Endometrium (tissue), 2 donors: ENCODE measurements around the gene PDE9A.

Experiments
- FAIRE-seq: peaks from 2 replicates; lab custom pipeline; 2012; peaks lifted over from hg19 to GRCh38; lab: Jason Lieb, UNC
- donor health status: control.
- donor health status: control.

The PDE9A gene

DNA sequence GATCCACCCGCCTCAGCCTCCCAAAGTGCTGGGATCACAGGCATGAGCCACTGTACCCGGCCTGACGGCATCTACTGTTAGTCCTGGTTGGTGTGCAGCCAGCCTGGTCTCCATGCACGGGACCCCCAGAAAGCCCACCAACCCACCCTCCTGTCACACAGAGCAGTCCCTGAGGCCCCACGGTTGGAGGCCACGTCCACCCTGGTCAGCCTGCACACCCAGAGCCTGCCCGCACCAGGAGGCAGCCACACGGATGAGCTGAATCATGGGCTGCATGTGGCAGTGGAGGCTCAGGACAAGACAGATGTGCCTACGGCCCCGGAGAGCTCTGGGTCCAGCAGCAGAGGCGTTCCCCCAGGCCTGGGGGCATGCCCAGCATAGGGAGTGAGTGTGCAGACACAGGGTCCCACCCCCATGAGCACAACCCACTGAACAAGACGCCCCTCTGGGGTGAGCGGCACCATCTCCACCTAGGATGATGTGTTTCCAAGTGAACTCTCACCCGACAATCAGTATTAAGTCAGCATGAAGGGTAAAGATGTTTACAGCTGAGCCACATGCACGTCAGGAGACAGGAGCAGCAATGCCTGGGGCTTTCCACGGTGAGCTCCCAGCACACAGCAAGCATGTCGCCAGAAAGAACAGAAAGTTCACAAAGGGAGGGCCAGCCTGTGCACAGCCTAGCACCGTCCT lies 123.8 kb downstream of the PDE9A start:
- no peak for FAIRE-seq

DNA sequence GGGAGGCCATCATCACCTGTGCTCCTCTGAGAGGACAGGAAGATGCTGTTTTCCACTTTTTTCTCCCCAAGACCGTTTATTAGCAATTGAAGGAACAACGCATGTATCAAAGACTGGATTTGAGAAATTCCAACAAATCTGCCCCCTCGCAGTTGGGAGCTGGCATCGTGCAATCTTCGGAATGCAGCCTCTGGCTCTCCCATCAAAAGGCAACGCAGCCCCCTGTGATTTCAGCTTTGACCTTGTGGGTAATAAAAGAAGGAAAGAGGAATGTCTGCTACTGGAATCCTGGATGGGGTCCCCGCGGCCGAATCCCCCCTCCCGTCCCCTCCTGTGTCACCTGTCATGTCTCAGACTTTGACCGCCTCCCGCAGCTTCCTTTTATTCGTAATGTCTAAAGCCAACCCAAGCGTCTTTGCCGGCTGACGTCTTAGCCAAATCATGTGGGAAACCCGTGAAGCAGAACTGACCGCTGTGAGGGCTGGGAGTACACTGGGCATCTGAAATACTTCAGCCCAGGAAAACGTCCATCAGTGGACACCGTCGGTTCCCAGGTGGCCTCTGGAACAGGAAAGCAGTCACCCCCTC lies 124.4 kb downstream of the PDE9A start:
- FAIRE-seq = no peak

DNA sequence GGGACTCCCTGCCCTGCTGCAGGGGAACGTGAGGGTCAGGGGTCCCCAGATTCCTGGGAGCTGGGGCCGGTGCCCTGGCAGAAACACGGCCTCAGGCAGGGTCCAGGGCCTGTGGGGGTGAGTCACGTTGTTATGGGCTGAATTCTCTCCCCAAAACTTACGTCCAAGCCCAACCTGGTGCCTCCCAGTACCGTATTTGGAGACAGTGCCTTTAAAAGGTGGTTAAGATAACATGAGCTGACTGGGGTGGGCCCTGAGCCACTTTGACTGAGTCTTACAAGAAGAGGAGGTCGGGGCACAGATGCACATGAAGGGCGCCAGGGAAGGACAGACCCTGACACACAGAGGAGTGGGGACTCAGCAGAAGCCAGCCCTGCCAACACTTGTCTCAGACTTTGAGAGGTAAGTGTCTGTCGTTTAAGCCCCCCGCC lies 126.0 kb downstream of the PDE9A start:
- no peak for FAIRE-seq

DNA sequence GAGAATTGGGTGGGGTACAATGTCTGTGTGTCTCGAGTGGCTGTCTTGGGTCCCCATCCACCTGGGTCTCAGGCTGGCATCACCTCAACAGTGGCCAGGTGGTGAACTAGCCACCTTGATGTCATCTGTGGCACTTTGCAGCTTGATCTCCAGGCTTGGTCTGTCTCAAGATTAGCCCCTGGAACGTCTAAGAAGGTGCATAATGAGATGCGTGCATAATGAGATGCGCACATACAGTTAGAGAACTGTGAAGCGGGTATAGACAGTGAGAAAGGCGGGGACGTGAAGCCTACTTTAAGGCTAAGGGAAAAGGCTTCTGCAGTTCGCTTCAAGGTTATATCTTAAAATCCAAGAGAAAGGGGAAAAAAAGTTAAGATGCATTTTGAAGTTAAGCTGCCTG lies 127.2 kb downstream of the PDE9A start:
- FAIRE-seq = no peak

DNA sequence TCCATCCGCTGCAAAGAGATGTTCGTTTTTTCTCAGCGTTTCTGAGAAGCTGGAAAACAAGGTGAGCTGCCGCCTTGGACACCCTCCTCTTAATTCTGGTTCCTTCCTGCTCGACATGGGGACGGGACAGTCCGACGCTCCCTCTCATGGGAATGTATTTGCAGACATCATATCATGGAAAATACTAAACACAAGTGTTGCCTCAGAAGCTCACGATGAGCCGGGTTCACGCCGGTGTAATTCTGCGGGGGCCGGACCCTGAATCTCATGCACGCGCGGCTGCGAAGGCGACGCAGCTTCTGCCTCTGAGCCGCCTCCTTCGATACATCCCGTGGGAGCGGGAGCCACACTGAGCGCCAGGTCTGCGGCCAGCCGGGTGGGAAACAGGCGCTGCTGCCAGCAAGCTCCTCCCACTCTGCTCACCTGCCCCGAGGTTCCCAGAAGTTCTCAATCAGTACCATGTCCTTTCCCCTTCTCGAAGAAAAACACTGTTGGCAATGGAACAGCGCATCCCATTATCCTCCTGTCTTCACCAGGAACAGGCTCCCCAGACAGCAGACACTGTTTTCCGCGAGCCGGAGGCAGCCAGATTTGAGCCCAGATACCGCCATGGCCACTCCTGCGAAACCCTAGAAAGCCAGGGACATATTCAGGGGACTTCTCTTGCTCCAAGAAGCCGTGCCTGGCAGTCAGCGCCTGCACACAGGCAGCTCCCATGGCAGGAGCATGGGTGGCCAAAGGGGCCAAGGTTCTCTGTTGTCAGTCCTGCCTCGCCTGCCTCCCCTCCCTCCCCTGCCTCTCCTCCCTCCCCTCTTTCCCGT lies 127.9 kb downstream of the PDE9A start:
- FAIRE-seq = no peak

DNA sequence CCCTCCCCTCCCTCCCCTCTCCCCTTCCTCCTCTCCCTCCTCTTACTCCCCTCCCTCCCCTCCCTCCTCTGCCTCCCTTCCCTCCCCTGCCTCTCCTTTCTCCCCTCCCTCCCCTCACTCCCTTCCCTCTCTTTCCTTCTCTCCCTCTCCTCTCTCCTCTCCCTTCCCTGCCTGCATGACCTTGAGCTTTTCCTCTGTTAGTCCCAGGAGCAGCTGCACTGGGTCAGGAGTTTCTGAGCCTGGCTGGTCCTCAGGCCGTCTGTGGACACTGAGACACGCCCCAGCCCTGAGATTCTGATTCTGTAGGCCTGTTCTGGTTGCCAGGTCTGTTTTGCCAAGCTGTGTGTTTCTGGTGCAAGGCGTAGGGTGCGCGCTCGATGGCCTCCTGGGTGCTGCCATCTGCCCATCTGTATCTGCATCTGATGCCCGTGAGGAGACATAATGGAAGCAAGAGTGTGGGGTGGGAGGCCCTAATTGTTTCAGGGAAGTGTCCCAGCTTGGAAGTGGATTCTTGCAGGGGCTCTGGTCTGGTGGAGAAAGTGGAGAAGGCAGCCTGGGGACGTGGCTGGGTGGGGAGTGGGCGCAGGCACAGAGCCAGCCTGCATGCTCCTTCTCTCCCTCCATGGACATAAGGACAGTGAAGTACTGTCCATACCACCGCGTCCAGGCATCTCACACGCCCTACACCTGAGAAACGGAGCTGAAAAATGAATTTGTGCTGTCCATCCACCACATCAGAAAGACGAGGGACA lies 128.7 kb downstream of the PDE9A start:
- no peak for FAIRE-seq

DNA sequence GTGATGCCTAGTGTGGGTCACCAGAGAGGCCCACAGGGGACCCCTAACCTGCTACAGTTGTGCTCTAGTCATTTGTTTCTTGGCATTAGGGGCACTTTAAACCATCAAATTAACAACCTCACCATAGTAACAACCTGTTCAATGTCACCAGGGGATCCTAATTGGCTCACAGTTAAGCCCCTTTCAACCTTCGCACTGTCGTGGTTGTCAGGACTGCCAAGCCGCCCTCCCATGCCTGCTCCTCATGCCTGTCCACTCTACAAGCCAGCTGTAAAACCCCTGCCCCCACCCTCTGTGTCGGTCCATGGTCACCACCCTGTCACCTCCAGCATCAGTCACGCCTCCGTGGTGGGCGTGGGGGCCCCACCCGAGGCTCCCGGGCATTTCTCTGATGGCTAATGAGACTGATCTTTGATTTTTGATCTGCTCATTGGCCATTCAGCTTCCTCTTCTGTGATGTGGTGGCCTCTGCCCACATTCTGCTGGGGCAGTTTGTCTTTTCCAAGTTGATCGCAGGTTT lies 129.4 kb downstream of the PDE9A start:
- no peak for FAIRE-seq

DNA sequence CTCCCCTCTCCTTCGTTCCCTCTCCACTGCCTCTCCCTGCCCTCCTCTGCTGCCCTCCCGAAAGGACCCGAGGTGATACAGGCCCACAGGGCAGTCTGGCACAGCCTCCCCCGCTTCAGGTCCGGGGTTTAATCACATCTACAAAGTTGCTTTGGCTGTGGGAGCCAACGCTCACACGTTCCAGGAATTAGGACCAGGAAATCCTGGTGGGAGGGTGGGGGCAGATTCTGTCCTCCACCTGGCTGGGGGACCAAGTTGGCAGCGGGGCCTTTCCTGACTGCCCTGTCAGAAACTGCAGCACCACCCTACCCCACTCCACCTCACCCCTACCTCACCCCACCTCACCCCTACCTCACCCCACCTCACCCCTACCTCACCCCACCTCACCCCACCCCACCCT lies 130.9 kb downstream of the PDE9A start:
- no peak for FAIRE-seq

DNA sequence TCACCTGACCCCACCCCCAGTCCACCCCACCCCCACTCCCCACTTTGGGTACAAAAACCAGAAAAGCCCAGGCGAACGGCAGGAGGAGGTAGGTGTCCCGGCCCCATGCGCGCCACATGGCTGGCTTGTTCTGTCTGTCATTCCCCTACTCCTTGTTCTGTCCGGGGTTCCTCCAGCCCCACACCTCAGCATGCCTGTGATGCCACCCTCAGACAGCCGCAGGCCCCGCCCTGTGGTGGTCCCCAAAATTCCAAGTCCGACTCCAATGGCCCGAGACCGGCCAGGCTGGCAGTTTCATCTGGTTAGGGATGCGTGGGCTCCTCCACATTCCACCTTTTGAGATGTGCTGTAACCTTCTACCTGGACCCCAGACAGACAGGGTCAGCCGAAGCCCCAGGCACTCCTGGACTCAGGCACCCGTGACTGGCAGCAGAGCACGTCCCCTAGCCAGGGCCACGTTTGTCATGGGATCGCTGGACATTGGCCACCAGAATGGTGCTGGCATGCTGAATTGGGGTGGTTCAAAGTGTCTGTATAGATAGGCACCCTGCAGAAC lies 131.6 kb downstream of the PDE9A start:
- FAIRE-seq = no peak

DNA sequence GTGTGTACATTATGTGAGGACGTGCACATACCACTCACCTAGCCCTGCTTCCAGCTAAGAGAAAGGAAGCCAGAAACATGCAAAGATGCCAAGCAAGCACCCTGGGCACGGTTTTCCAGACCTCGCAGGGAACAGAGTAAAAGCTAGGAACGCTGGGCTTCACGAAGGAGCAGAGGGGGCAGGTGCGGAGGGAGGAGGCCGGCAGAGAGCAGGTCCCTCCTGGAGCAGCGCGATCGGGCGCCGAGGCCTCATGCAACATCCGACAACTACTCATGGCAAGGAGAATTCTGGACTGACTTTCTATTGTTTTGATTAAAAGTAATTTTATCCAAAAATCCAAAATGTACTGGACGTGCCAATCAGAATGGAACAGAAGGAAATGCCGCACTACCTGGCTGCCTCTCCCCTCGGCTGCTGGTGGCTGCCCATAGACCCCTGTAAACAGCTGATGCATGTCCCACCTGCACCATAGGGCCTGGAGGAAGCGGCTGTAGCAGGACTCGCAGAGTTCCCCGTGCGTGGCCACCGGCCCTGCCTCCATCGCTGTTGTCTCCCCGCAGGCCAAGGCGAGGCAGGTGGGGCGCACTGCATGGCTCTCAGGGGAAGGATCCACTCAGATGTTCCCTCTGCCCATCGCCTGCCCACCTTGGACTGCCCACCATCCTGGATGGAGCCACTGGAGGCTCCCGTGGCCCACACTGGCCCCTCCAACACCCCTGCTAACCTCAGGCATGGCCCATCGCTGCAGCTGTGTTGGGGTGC lies 132.4 kb downstream of the PDE9A start:
- no peak for FAIRE-seq

DNA sequence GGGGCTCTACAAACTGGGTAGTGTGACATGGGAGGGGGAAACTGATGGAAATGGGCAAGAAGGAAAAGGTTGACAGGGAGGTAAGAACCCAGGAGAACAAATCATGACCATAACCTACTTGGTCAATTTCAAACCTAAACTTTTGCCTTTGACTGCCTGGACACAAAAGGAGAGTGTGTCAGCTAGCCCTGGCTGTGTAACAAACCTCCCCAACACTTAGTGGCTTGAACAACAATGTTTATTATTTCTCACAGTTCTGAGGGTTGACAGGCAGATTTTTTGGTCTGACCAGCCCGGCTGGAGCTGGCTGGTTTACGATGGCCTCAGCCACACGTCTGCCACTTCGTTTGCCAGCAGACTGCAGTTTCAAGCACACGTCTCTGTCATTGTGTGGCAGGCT lies 133.5 kb downstream of the PDE9A start:
- FAIRE-seq = no peak

DNA sequence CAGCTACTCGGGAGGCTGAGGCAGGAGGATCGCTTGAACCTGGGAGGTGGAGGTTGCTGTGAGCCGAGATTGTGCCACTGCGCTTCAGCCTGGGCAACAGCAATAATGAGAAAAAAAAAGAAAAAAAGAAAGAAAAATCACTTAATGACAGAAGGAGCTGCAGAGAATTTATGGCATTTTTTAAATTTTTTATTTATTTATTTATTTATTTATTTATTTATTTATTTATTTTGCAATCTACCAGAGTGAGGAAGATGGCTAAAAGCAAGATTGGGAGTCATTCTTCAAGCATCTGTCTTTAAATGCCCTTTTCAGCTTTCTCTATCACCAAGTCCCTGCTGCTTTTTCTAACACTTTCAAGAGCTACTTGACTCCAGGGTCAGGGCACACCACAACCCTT lies 134.2 kb downstream of the PDE9A start:
- FAIRE-seq = no peak

DNA sequence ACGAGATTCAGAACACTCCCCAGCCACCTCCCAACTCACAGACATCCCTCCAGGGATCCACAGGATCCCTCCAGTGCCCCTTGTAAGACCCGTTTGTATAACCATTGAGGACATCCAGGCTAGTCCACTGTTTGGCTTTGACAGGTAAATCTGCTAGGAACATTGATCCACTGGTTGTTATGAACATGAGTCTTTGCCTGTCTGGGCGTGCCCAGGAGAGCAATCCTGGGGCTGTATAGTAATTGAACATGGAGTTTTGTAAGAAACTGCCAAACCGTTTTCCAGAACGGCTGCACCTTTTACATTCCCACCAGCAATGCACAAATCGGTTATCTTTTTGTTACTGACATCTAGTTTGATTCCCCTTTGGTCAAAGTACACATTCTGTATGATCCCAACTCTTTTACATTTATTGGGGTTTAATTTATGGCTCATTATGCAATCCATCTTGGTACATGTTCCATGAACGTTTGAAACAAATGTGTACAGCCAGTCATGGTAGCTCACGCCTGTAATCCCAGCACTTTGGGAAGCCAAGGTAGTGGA lies 137.2 kb downstream of the PDE9A start:
- FAIRE-seq = no peak

DNA sequence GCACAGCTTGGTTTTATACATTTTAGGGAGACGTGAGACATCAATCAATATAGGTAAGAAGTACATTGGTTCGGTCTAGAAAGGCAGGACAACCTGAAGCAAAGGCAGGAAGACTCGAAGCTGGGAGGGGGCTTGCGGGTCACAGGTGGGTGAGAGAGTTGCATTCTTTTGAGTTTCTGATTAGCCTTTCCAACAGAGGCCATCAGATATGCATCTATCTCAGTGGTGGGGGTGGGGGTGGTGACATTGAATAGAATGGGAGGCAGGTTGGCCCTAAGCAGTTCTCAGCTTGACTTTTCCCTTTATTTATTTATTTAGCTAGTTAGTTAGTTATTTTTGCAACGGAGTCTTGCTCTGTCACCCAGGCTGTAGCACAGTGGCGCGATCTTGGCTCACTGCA lies 140.4 kb downstream of the PDE9A start:
- no peak for FAIRE-seq

DNA sequence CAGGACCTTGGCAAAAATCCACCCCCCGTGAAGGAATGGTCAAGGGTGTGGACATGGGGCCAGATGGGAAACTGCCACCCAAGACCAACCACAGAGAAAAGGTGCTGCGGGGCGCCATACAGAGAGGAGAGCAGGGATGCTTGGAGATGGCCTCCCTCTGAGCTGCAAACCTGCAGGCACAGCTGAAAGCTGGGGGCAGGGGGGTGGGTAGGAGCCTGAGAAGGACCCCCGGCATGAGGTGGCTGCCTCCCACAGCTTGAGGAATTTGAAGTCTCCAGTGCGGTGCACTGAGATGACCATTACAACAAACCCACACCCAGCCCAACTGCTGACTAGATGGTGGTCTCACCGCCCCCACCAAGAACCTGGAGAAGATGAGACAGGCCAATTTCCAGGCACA lies 141.1 kb downstream of the PDE9A start:
- no peak for FAIRE-seq

DNA sequence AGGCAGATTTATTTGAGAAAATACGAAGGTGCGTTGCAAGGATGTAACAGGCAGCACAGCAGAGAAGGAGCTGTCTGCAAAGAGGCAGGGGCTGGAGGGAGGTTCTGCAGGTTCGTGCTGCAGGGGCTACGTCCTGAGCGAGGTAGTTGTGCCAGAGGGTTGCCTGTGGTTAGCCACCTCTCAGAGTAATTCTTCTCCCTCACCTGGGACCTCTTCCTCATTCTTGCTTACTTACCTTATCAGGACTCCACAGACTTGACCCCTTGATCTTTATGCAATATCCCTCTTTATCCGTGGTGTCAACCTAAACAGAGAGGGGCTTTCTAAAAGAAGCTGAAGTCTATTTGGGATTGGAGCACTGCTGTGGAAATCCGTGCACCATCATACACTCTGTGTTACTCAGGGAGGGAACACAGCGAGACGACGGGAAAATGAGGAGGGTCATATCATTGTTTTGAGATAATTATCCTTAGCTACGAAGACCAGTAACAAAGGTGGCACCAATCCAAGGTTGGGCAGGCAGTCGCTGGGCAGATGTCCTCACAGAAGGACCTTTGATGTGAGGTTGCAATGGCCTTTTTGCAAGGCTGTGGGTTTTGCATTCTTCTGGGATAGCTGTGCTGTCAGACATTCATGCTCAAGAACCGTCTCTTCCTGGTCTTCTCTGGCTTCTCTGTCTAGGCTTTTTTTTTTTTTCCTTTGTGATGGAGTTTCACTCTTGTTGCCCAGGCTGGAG lies 143.1 kb downstream of the PDE9A start:
- no peak for FAIRE-seq

DNA sequence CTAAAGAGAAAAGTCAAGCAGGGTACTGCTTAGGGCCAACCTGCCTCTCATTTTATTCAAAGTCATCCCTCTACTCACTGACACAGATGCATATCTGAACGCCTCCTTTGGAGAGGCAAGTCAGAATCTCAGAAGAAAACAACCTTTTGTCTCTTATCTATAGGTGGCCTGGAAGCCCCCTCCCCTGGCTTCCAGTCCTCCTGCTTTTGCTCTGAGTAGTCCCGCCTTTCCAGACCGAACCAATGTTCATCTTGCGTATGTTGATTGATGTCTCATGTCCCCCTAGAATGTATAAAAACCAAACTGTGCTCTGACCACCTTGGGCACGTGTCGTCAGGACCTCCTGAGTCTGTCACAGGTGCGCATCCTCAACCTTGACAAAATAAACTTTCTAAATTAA lies 144.1 kb downstream of the PDE9A start:
- no peak for FAIRE-seq

DNA sequence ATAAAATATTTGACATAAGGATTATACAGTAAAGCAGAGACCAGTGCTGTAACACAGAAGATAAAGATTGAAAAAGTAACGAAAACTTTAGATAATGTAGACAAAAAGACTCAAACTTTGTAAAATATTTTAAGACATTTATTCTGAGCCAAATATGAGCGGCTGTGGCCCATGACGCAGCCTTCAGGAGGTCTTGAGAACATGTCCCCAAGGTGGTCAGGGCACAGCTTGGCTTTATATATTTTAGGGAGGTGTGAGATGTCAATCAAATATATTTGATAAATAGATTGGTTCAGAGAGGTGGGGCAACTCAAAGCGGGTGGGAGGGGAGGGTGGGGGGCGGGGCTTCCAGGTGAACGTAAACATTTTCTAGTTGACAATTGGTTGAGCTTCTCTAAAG lies 144.7 kb downstream of the PDE9A start:
- no peak for FAIRE-seq

DNA sequence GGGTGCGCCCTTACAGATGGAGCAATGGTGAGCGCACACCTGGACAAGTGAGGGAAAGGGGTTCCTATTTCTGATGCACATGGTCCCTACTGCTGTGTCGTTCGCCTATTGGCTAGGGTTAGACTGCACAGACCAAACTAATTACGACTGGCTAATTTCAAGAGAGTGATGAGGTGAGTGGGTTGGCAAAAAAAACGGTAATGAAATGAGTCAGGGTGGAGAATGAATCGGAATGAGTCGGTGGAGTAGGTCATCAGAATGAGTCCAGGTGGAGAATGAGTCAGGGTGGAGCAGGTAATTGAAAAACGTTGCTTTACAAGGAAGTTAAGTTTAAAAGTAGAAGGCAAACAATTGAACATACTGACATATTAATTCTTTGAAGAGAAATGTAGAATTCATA lies 146.1 kb downstream of the PDE9A start:
- FAIRE-seq = no peak

DNA sequence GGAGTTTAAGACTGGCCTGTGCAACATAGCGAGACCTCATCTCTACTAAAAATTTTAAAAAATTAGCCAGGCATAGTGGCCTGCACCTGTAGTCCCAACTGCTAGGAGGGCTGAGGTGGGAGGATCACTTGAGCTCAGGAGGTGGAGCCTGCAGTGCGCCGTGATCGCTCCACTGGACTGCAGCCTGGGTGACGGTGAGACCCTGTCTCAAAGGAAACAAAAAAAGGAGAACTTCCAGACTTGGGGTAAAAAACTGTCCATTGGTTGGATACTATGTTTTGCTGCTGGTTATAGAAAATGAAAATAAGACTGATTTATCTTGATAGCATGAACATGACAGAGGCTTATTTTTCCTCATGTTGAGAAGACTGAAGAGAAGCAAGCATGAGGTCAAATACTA lies 146.5 kb downstream of the PDE9A start:
- no peak for FAIRE-seq
